NCI-H748 (cell line): ENCODE measurements around the gene MROH7.
A peak's percentile ranks its signal among the peaks of the same experiment; 100 is the strongest.

ENCODE experiments used
- DNase-seq: peaks from one replicate; lab custom pipeline; 2025; ENCODE audit not compliant: unreplicated experiment; lab: John Stamatoyannopoulos, UW

Gene MROH7

GRCh38 chr1:54640863-54641836 is at the start of gene MROH7:
Gene MROH7, plus strand, starts transcription at chr1:54641786. Its CDS starts 11,141 bp downstream, at chr1:54652927.
- DNase-seq, result no peak

GRCh38 chr1:54593571-54594160 is 47.9 kb upstream of the MROH7 start:
- DNase-seq, result no peak

- no peak for DNase-seq
These were observed 47.1 kb upstream of the MROH7 start for GRCh38 chr1:54594463-54594862.

GRCh38 chr1:54595956-54596498 is 45.6 kb upstream of the MROH7 start:
- no peak for DNase-seq

- DNase-seq, result no peak
These were observed 44.8 kb upstream of the MROH7 start for GRCh38 chr1:54596756-54597155.

GRCh38 chr1:54597455-54598030 is 44.0 kb upstream of the MROH7 start:
- DNase-seq, result no peak

GRCh38 chr1:54599211-54599823 is 42.3 kb upstream of the MROH7 start:
- DNase-seq, result no peak

GRCh38 chr1:54600947-54601721 is 40.5 kb upstream of the MROH7 start:
- no peak for DNase-seq

- no peak for DNase-seq
These were observed 39.9 kb upstream of the MROH7 start for GRCh38 chr1:54601730-54602129.

GRCh38 chr1:54602554-54602953 is 39.0 kb upstream of the MROH7 start:
- no peak for DNase-seq

GRCh38 chr1:54603241-54603640 is 38.3 kb upstream of the MROH7 start:
- DNase-seq, result no peak

- DNase-seq, result no peak
These were observed 37.5 kb upstream of the MROH7 start for GRCh38 chr1:54604051-54604450.

- DNase-seq, result peak; percentile 19
These were observed 36.8 kb upstream of the MROH7 start for GRCh38 chr1:54604572-54605370.

- DNase-seq, result peak; percentile 76
These were observed 35.2 kb upstream of the MROH7 start for GRCh38 chr1:54606096-54606989.

- DNase-seq, result no peak
These were observed 34.6 kb upstream of the MROH7 start for GRCh38 chr1:54606990-54607325.

GRCh38 chr1:54607821-54608565 is 33.6 kb upstream of the MROH7 start:
- no peak for DNase-seq

GRCh38 chr1:54608566-54609230 is 32.9 kb upstream of the MROH7 start:
- no peak for DNase-seq
